IMR-90 (cell line): ENCODE data around the gene RTN1. TPM values are rescaled to one million over a fixed set of nuclear protein-coding genes. Genes with fewer than 3 reads are reported as not detected.

ENCODE experiments used
- ATAC-seq: fragments of 200-7000 bp; cut with Tn5 transposase; 2 replicates; pipeline ENCODE4 v1.9.1; 2020; ENCODE audit warnings: low read depth, mild to moderate bottlenecking, moderate library complexity
- BruUV-seq: library from RNA; stranded (reverse); fragments of 400-500 nt; replicated peaks from 2 replicates; lab custom pipeline; 2021; lab: Mats Ljungman, UMichigan
- CTCF ChIA-PET: fragments of 300-600 bp; formaldehyde crosslinking; extraction: SDS; loops from one replicate; lab custom pipeline; 2021; ENCODE audit warnings: antibody characterized with exemption; lab: Yijun Ruan, JAX
- POLR2A ChIA-PET: fragments of 300-600 bp; sonication (Branson Sonifier 250); formaldehyde crosslinking; loops from one replicate; lab custom pipeline; 2022; ENCODE audit warnings: antibody characterized with exemption; ENCODE audit not compliant: unreplicated experiment; lab: Charles Lee
- DNase-seq: peaks from one replicate; pipeline ENCODE4 v3.0.0; 2013
- H2AFZ ChIP-seq: replicated peaks from 2 replicates; pipeline ENCODE3; 2013; ENCODE audit warnings: low read length, mild to moderate bottlenecking; ENCODE audit not compliant: poor library complexity
- H2AK5ac ChIP-seq: 2 replicates; pipeline ENCODE4 v1.6.1; 2013; ENCODE audit warnings: low read depth, low read length, inconsistent platforms
- H2AK9ac ChIP-seq: replicated peaks from 2 replicates; pipeline ENCODE3; 2013; ENCODE audit warnings: mild to moderate bottlenecking, low read depth, low read length, moderate library complexity; ENCODE audit not compliant: poor library complexity
- H2BK120ac ChIP-seq: 2 replicates; pipeline ENCODE4 v1.6.1; 2013; ENCODE audit warnings: low read depth, low read length, inconsistent platforms
- H2BK15ac ChIP-seq: 3 replicates; pipeline ENCODE4 v1.6.1; 2013; ENCODE audit warnings: low read depth, low read length, inconsistent platforms
- H2BK20ac ChIP-seq: 2 replicates; pipeline ENCODE4 v1.6.1; 2013; ENCODE audit warnings: low read depth, mild to moderate bottlenecking, inconsistent platforms, low read length, moderate library complexity
- H2BK5ac ChIP-seq: 2 replicates; pipeline ENCODE4 v1.6.1; 2013; ENCODE audit warnings: mild to moderate bottlenecking, low read depth, low read length, inconsistent platforms; ENCODE audit not compliant: poor library complexity, severe bottlenecking
- H3K14ac ChIP-seq: replicated peaks from 2 replicates; pipeline ENCODE4 v1.6.1; 2013; ENCODE audit warnings: low read depth, low read length, inconsistent platforms
- H3K18ac ChIP-seq: 2 replicates; pipeline ENCODE4 v1.6.1; 2013; ENCODE audit warnings: low read depth, low read length, control low read depth
- H3K23ac ChIP-seq: 2 replicates; pipeline ENCODE4 v1.6.1; 2013; ENCODE audit warnings: low read depth, low read length, inconsistent platforms
- H3K27ac ChIP-seq: 2 replicates; pipeline ENCODE4 v1.5.1; 2013; ENCODE audit warnings: mild to moderate bottlenecking, control low read depth, low read length; ENCODE audit not compliant: insufficient read depth
- H3K27me3 ChIP-seq: 2 replicates; pipeline ENCODE4 v1.6.1; 2013; ENCODE audit warnings: low read length; ENCODE audit not compliant: control insufficient read depth, insufficient read depth
- H3K36me3 ChIP-seq: 2 replicates; pipeline ENCODE4 v1.6.1; 2013; ENCODE audit warnings: low read length, mixed read lengths; ENCODE audit not compliant: control insufficient read depth, insufficient read depth
- H3K4ac ChIP-seq: 2 replicates; pipeline ENCODE4 v1.6.1; 2013; ENCODE audit warnings: low read depth, low read length, inconsistent platforms
- H3K4me1 ChIP-seq: 2 replicates; pipeline ENCODE4 v1.6.1; 2013; ENCODE audit warnings: low read length, mixed read lengths; ENCODE audit not compliant: control insufficient read depth, insufficient read depth
- H3K4me2 ChIP-seq: 2 replicates; pipeline ENCODE4 v1.6.1; 2013; ENCODE audit warnings: low read depth, mild to moderate bottlenecking, control low read depth, low read length, moderate library complexity
- H3K4me3 ChIP-seq: 2 replicates; pipeline ENCODE4 v1.5.1; 2013; ENCODE audit warnings: low read depth, mild to moderate bottlenecking, control low read depth, low read length, moderate library complexity; ENCODE audit not compliant: insufficient read depth
- H3K56ac ChIP-seq: 2 replicates; pipeline ENCODE4 v1.6.1; 2013; ENCODE audit warnings: low read length, inconsistent platforms; ENCODE audit not compliant: insufficient read depth; ENCODE audit errors: extremely low read depth
- H3K79me1 ChIP-seq, 2 experiments: 2 replicates each; pipeline ENCODE4 v1.6.1; 2013; ENCODE audit warnings: low read length in 2 of 2, inconsistent platforms in 1 of 2, low read depth in 1 of 2
- H3K9ac ChIP-seq: 2 replicates; pipeline ENCODE4 v1.6.1; 2013; ENCODE audit warnings: low read depth, low read length, control low read depth
- H3K9me1 ChIP-seq: 2 replicates; pipeline ENCODE4 v1.6.1; 2013; ENCODE audit warnings: low read length, inconsistent platforms; ENCODE audit not compliant: insufficient read depth
- H3K9me3 ChIP-seq: 2 replicates; pipeline ENCODE4 v1.6.1; 2013; ENCODE audit warnings: low read length; ENCODE audit not compliant: control insufficient read depth, insufficient read depth
- H4K20me1 ChIP-seq: 2 replicates; pipeline ENCODE4 v1.6.1; 2013; ENCODE audit warnings: low read length, inconsistent platforms; ENCODE audit not compliant: insufficient read depth
- H4K5ac ChIP-seq: 2 replicates; pipeline ENCODE4 v1.6.1; 2013; ENCODE audit warnings: mild to moderate bottlenecking, low read depth, low read length, control low read depth
- H4K8ac ChIP-seq, 2 experiments: 2 replicates each; pipeline ENCODE4 v1.6.1; 2013; ENCODE audit warnings: low read depth in 2 of 2, low read length in 2 of 2, control low read depth in 1 of 2, inconsistent platforms in 1 of 2
- H4K91ac ChIP-seq: 2 replicates; pipeline ENCODE4 v1.6.1; 2013; ENCODE audit warnings: low read depth, low read length, inconsistent platforms; ENCODE audit not compliant: insufficient read depth
- BHLHE40 ChIP-seq: fragments of 150-350 bp; IDR thresholded peaks from 2 replicates; pipeline ENCODE4 v1.6.1; 2016; ENCODE audit warnings: mild to moderate bottlenecking, low read depth, low read length
- CHD1 ChIP-seq: IDR thresholded peaks from 2 replicates; pipeline ENCODE4 v1.6.1; 2012; ENCODE audit warnings: low read depth, low read length, improper control_type of control experiment
- CTCF ChIP-seq: conservative IDR thresholded peaks from 2 replicates; pipeline ENCODE4 v1.5.1; 2012; ENCODE audit warnings: mild to moderate bottlenecking, low read depth, low read length, improper control_type of control experiment
- MAFK ChIP-seq: IDR thresholded peaks from 2 replicates; pipeline ENCODE4 v1.6.1; 2012; ENCODE audit warnings: low read depth, low read length, improper control_type of control experiment
- MAZ ChIP-seq: IDR thresholded peaks from 2 replicates; pipeline ENCODE4 v1.6.1; 2012; ENCODE audit warnings: low read depth, mild to moderate bottlenecking, low read length, improper control_type of control experiment, moderate library complexity, borderline replicate concordance
- MXI1 ChIP-seq: IDR thresholded peaks from 2 replicates; pipeline ENCODE4 v1.6.1; 2012; ENCODE audit warnings: low read depth, mild to moderate bottlenecking, low read length, moderate library complexity, borderline replicate concordance
- NFE2L2 ChIP-seq: fragments of 150-350 bp; IDR thresholded peaks from 2 replicates; pipeline ENCODE4 v1.6.1; 2016; ENCODE audit warnings: low read depth, mild to moderate bottlenecking, low read length
- POLR2A ChIP-seq: IDR thresholded peaks from 2 replicates; pipeline ENCODE4 v1.6.1; 2012; ENCODE audit warnings: mild to moderate bottlenecking, low read depth, low read length
- RAD21 ChIP-seq: IDR thresholded peaks from 2 replicates; pipeline ENCODE4 v1.6.1; 2012; ENCODE audit warnings: low read length, improper control_type of control experiment
- RCOR1 ChIP-seq: IDR thresholded peaks from 2 replicates; pipeline ENCODE4 v1.6.1; 2012; ENCODE audit warnings: mild to moderate bottlenecking, low read length, improper control_type of control experiment; ENCODE audit not compliant: insufficient replicate concordance
- RFX5 ChIP-seq: IDR thresholded peaks from 2 replicates; pipeline ENCODE4 v1.8.0; 2012; ENCODE audit warnings: low read depth, mild to moderate bottlenecking, low read length, moderate library complexity
- dilution Hi-C: fragments of 300-500 bp; cut with HindIII; formaldehyde crosslinking; loops from one replicate; pipeline ENCODE4 v1.14.3; 2018; ENCODE audit warnings: low sequenced_read_pairs; ENCODE audit not compliant: unreplicated experiment
- in situ Hi-C: fragments of 300-500 bp; cut with MboI; formaldehyde crosslinking; loops from 3 replicates; pipeline ENCODE4 v1.14.3; 2019; ENCODE audit warnings: low sequenced_read_pairs, inconsistent platforms, mixed read lengths
- intact Hi-C: fragments of 100-400 bp; cut with micrococcal nuclease; formaldehyde crosslinking; loops from 2 replicates; pipeline ENCODE4 v1.10.0; 2022
- polyA plus RNA-seq, 3 experiments: library from polyadenylated mRNA; depleted of rRNA; stranded (reverse); fragments of >200 nt; gene quantifications; 2 replicates each; pipeline ENCODE4 v1.2.3, GENCODE V29; 2012; ENCODE audit warnings: low replicate concordance in 1 of 3
- total RNA-seq: library from RNA; depleted of rRNA; stranded (reverse); fragments of >200 nt; gene quantifications from 2 replicates; pipeline ENCODE4 v1.2.3, GENCODE V29; 2012
- TF ChIP-seq, protein P1 (sequence below): fragments of 150-350 bp; IDR thresholded peaks from 2 replicates; pipeline ENCODE4 v1.6.1; 2017; ENCODE audit warnings: mild to moderate bottlenecking, antibody characterized with exemption, low read length, low read depth

Gene RTN1
- total and polyA plus RNA-seq, 2 of the 4 experiments (the other 2 are of a cell fraction), result 0.18 to 0.46 TPM

GRCh38 chr14:59811073-59811472, 59.5 kb downstream of the RTN1 start:
- H2AK9ac ChIP-seq, result no peak overlapping the region
- no peaks in the 10 kb centered on the region for H3K4me1 ChIP-seq
- no peak overlapping the region for H3K9ac ChIP-seq
- no peak overlapping the region for H3K4me3 ChIP-seq
- no peak overlapping the region for H4K5ac ChIP-seq
- CTCF ChIA-PET, result no interaction called here
- dilution Hi-C loops, result no loop called here
- no peaks in the 10 kb centered on the region for H3K9me3 ChIP-seq
- H3K23ac ChIP-seq, result no peak overlapping the region
- no peak overlapping the region for H3K27ac ChIP-seq
- intact Hi-C loops, result no loop called here
- H3K79me1 ChIP-seq, result no peaks in the 10 kb centered on the region
- BruUV-seq, result no TSS peak
- no peaks in the 10 kb centered on the region for H4K20me1 ChIP-seq
- H3K56ac ChIP-seq, result no peak overlapping the region
- no peak overlapping the region for H3K18ac ChIP-seq
- TF ChIP-seq NFE2L2 (no peak), MAFK (no peak), RAD21 (no peak), RCOR1 (no peak), POLR2A (no peak), RFX5 (no peak), MXI1 (no peak), CHD1 (no peak), MAZ (no peak), CTCF (no peak), BHLHE40 (no peak)
- TF ChIP-seq, protein P1, sequence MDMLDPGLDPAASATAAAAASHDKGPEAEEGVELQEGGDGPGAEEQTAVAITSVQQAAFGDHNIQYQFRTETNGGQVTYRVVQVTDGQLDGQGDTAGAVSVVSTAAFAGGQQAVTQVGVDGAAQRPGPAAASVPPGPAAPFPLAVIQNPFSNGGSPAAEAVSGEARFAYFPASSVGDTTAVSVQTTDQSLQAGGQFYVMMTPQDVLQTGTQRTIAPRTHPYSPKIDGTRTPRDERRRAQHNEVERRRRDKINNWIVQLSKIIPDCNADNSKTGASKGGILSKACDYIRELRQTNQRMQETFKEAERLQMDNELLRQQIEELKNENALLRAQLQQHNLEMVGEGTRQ, result no peak
- H3K27me3 ChIP-seq, result no peaks in the 10 kb centered on the region
- H4K8ac ChIP-seq, result no peak overlapping the region
- H2BK15ac ChIP-seq, result no peak overlapping the region
- no peak overlapping the region for H2BK20ac ChIP-seq
- H3K36me3 ChIP-seq, result no peaks in the 10 kb centered on the region
- H4K91ac ChIP-seq, result no peak overlapping the region
- H2AFZ ChIP-seq, result no peak overlapping the region
- H3K4me2 ChIP-seq, result no peak overlapping the region
- no peak overlapping the region for H3K14ac ChIP-seq
- no peaks in the 10 kb centered on the region for H3K9me1 ChIP-seq
- ATAC-seq (no peak), DNase-seq (no peak)
- H2BK5ac ChIP-seq, result no peak overlapping the region
- H2BK120ac ChIP-seq, result no peak overlapping the region
- in situ Hi-C loops, result no loop called here
- H2AK5ac ChIP-seq, result no peak overlapping the region
- POLR2A ChIA-PET, result no interaction called here
- H3K4ac ChIP-seq, result no peak overlapping the region
